Activated naive CD8-positive, alpha-beta T cell (primary cell): ENCODE measurements around the gene MED27.

Experiments
- H3K27ac Mint-ChIP-seq: one replicate; pipeline ENCODE4 v1.8.0; 2021; ENCODE audit warnings: mixed read lengths
- H3K27me3 Mint-ChIP-seq: one replicate; pipeline ENCODE4 v1.8.0; 2021; ENCODE audit warnings: mixed read lengths
- H3K36me3 Mint-ChIP-seq: one replicate; pipeline ENCODE4 v1.8.0; 2021; ENCODE audit warnings: mixed read lengths
- H3K4me1 Mint-ChIP-seq: one replicate; pipeline ENCODE4 v1.8.0; 2021; ENCODE audit warnings: low read depth, mixed read lengths
- H3K4me3 Mint-ChIP-seq: one replicate; pipeline ENCODE4 v1.8.0; 2021; ENCODE audit warnings: mild to moderate bottlenecking, mixed read lengths
- H3K9me3 Mint-ChIP-seq: one replicate; pipeline ENCODE4 v1.8.0; 2021; ENCODE audit warnings: low read depth, mixed read lengths

The MED27 gene

DNA sequence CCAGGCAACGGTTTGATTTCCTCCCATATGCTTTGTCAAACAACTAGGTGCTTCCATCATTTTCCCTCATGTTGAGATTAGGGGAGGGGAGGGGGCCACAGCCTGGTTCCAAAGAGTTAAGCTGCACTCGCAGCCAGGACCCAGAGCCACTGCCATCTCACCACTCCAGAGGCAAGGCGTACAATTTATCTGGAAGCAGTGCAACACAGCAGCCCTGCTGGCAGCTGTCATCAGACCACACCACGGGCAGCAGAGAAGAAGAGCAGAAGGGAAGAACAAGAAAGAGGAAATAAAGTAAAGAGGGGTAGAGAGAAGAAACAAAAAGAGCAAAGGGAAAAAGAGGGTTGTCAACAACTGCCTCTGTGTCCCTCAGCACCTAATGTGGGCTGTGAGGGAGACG is 38.9 kb downstream of the MED27 start:
- Mint-ChIP-seq H3K9me3 (no peaks in the 10 kb centered on the region), H3K27me3 (no peaks in the 10 kb centered on the region), H3K27ac (peak overlapping the region; percentile 6), H3K4me3 (no peak overlapping the region), H3K36me3 (peaks cover 3% of the 10 kb centered on the region), H3K4me1 (peaks cover 22% of the 10 kb centered on the region)

GRCh38 chr9:132040246-132040645 is 39.4 kb downstream of the MED27 start:
- H3K27ac Mint-ChIP-seq = no peak overlapping the region
- peaks cover 25% of the 10 kb centered on the region for H3K4me1 Mint-ChIP-seq
- H3K4me3 Mint-ChIP-seq = no peak overlapping the region
- no peaks in the 10 kb centered on the region for H3K27me3 Mint-ChIP-seq
- H3K9me3 Mint-ChIP-seq = no peaks in the 10 kb centered on the region
- H3K36me3 Mint-ChIP-seq = peaks cover 3% of the 10 kb centered on the region

- H3K27me3 Mint-ChIP-seq = no peaks in the 10 kb centered on the region
- H3K4me1 Mint-ChIP-seq = peaks cover 30% of the 10 kb centered on the region
- no peak overlapping the region for H3K4me3 Mint-ChIP-seq
- peaks cover 3% of the 10 kb centered on the region for H3K36me3 Mint-ChIP-seq
- no peak overlapping the region for H3K27ac Mint-ChIP-seq
- no peaks in the 10 kb centered on the region for H3K9me3 Mint-ChIP-seq
These were observed 40.4 kb downstream of the MED27 start for GRCh38 chr9:132039284-132039683.

GRCh38 chr9:132037458-132037857 is 42.2 kb downstream of the MED27 start:
- Mint-ChIP-seq H3K9me3 (no peaks in the 10 kb centered on the region), H3K27ac (no peak overlapping the region)

GRCh38 chr9:132036521-132036920 is 43.1 kb downstream of the MED27 start:
- Mint-ChIP-seq H3K4me3 (no peak overlapping the region), H3K4me1 (peaks cover 48% of the 10 kb centered on the region), H3K27ac (no peak overlapping the region)

More at GRCh38 chr9:132037458-132037857, 42.2 kb downstream of the MED27 start:
- no peaks in the 10 kb centered on the region for H3K27me3 Mint-ChIP-seq
- peaks cover 3% of the 10 kb centered on the region for H3K36me3 Mint-ChIP-seq
- H3K4me3 Mint-ChIP-seq = no peak overlapping the region
- H3K4me1 Mint-ChIP-seq = peaks cover 44% of the 10 kb centered on the region

DNA sequence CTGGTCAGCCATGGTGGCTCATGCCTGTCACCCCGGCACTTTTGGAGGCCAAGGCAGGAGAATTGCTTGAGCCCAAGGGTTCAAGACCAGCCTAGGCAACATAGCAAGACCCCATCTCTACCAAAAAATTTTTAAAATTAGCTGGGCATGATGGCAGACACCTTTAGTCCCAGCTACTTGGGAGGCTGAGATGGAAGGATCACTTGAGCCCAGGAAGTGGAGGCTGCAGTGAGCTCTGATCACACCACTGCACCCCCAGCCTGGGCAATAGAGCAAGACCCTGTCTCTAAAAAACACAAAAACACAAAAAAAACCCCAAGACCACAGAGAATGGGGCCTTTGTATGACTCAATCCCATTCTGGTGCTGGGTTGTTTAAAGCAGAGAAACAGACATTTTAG is 44.0 kb downstream of the MED27 start:
- no peaks in the 10 kb centered on the region for H3K36me3 Mint-ChIP-seq
- no peaks in the 10 kb centered on the region for H3K9me3 Mint-ChIP-seq
- no peaks in the 10 kb centered on the region for H3K27me3 Mint-ChIP-seq
- H3K4me1 Mint-ChIP-seq = peaks cover 54% of the 10 kb centered on the region
- H3K4me3 Mint-ChIP-seq = no peak overlapping the region
- no peak overlapping the region for H3K27ac Mint-ChIP-seq

More at GRCh38 chr9:132036521-132036920, 43.1 kb downstream of the MED27 start:
- Mint-ChIP-seq H3K36me3 (no peaks in the 10 kb centered on the region), H3K27me3 (no peaks in the 10 kb centered on the region), H3K9me3 (no peaks in the 10 kb centered on the region)

- no peaks in the 10 kb centered on the region for H3K27me3 Mint-ChIP-seq
- H3K4me1 Mint-ChIP-seq = peaks cover 61% of the 10 kb centered on the region
- H3K27ac Mint-ChIP-seq = no peak overlapping the region
- no peaks in the 10 kb centered on the region for H3K36me3 Mint-ChIP-seq
- no peaks in the 10 kb centered on the region for H3K9me3 Mint-ChIP-seq
- no peak overlapping the region for H3K4me3 Mint-ChIP-seq
These were observed 47.3 kb downstream of the MED27 start for GRCh38 chr9:132032238-132032950.

- H3K4me3 Mint-ChIP-seq = no peak overlapping the region
- no peaks in the 10 kb centered on the region for H3K36me3 Mint-ChIP-seq
- H3K4me1 Mint-ChIP-seq = peaks cover 61% of the 10 kb centered on the region
These were observed 48.0 kb downstream of the MED27 start for GRCh38 chr9:132031467-132032237.

DNA sequence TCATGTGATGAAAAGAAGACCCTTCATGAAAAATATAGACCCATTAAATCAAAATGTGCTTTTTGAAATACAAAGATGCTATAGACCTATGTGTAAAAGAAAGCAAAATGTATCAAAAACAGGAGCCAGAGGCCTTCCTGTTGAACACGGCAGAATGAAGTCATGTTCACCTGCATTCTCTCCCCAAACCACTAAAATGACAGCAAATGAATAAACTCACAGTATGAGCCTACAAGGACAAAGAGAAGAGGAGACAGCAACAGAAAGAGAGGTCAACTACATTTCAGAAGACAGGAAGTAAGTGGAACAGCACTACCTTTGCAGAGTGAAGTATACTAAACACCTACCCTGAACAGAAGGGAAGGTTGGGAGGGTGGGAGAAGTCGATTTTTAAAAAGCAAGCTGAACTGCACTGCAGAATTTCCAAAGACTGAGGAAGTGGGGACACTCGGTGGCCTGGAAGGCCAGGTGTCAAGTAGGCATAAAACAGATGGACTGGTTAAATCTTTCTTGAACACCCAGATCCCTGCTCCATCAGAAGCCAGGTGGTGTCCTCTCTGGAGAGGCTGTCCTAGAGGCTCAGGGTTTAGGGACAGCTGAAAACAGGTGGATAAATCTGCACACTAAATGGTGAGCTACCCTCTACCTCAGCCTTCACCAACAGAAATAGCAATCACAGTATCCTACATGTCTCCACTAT is 48.9 kb downstream of the MED27 start:
- no peaks in the 10 kb centered on the region for H3K9me3 Mint-ChIP-seq
- H3K36me3 Mint-ChIP-seq = no peaks in the 10 kb centered on the region
- peaks cover 54% of the 10 kb centered on the region for H3K4me1 Mint-ChIP-seq
- H3K27ac Mint-ChIP-seq = no peak overlapping the region
- H3K4me3 Mint-ChIP-seq = no peak overlapping the region
- no peaks in the 10 kb centered on the region for H3K27me3 Mint-ChIP-seq

More at GRCh38 chr9:132031467-132032237, 48.0 kb downstream of the MED27 start:
- Mint-ChIP-seq H3K27me3 (no peaks in the 10 kb centered on the region), H3K9me3 (no peaks in the 10 kb centered on the region), H3K27ac (no peak overlapping the region)

DNA sequence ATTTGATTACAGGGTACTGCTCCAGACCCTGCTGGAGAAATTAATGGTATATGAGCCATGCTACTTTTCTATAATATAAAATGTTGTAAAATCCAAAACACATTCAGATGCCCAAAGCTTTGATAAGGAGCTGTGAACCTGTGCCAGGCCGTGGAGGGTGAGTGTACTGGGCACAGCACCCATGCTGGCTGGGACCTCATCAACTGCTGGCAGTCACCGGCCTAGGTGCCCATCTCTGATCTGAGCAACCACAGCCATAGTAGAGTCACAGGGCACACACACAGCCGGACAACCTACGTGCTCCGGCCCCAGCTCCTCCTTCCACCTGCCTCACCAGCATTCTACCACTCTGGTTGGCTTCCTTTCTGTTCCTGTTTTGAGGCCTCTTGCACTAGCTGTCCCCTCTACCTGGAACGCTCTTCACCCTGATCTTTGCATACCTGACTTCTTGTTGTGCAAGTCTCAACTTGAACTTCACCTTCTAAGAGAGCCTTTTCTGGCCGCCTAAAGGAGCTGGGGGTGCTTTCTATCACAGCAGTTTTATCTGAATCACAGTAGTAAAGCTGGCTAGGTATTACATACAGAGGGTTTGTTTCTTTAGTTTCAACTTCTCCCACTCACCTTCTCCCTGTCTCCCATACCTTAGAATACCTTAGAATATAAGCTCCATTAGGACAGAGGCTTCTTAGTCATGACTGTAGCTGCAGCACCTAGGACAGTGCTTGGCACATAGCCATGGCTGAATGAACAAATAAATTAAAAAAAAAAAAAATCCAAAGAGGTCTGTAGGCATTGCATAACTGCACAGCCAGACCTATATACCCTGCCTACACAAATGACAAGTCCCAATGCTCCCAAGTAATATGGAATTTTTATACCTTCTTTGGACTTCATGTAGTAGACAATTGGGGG is 51.7 kb downstream of the MED27 start:
- Mint-ChIP-seq H3K4me1 (peaks cover 37% of the 10 kb centered on the region), H3K4me3 (no peak overlapping the region), H3K36me3 (peaks cover 5% of the 10 kb centered on the region), H3K9me3 (no peaks in the 10 kb centered on the region), H3K27ac (no peak overlapping the region), H3K27me3 (no peaks in the 10 kb centered on the region)

DNA sequence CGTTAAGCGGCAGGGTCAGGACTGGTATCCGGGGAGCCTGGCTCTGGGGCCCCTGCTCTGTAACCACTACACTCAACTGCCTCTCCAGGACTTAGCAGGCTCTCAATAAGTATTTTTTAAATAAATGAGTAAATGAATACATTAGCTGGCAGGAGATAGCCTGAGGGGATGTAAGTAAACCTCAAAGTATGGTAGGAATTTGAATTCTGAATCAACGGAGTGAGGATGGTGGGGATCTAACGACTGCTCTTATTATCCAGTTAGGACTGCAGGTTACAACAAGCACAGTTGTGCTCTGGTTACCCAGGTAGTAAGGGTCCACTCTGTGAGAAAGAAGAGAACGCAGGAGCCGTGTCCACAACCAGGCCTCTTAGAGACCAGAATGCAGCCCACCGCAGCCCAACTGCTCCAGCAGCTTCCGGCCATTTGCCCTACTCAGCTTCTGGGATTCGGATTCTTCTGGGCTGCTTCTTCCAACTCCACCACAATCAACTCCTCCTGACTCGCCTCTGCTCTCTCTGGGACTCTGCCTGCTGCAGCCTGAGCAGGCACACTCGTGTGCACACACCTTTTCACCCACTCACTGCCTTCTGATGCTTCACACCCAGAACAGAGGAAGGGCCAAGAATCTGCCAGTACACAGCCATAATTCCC is 52.6 kb downstream of the MED27 start:
- no peak overlapping the region for H3K27ac Mint-ChIP-seq
- peaks cover 29% of the 10 kb centered on the region for H3K4me1 Mint-ChIP-seq
- peaks cover 5% of the 10 kb centered on the region for H3K36me3 Mint-ChIP-seq
- H3K27me3 Mint-ChIP-seq = no peaks in the 10 kb centered on the region
- no peaks in the 10 kb centered on the region for H3K9me3 Mint-ChIP-seq
- H3K4me3 Mint-ChIP-seq = no peak overlapping the region

DNA sequence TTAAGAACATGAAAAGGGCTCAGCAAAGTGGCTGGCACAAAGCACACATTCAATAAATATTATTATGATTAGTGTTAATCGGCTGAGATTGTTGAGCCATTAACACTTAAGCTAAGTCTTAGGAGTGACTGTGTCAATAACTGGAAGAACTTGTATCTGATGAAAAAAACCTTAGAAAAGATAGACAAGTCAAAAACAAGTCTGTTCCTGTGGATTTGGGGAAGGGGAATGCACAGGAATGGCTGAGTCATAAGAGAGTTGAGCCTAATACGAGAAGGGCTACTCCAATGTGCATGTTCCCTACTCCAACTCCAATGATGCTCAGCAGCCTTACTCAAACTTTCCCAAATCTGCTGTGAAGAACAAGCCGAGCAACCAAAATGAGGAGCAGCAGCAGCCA is 53.9 kb downstream of the MED27 start:
- Mint-ChIP-seq H3K36me3 (peaks cover 5% of the 10 kb centered on the region), H3K4me1 (peaks cover 24% of the 10 kb centered on the region), H3K9me3 (no peaks in the 10 kb centered on the region), H3K27ac (no peak overlapping the region), H3K27me3 (no peaks in the 10 kb centered on the region), H3K4me3 (no peak overlapping the region)

DNA sequence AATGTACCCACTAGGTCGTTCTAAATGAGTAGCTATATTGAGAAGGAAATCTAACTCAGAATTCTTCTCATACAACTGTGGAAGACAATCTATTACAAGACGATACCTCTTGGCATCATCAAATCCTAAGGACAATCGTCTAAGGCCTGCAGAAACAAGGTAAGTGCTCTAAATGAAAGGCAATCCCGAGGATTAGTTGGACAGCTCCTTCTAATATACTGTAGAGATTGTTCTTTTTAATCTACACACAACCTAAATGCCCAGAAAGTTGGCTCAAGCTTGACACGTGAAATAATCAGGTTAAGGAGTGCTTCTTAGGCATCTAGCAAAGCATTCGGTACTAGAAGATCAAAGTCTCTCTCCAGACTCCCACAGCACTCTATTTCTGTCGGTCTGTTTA is 55.1 kb downstream of the MED27 start:
- Mint-ChIP-seq H3K9me3 (no peaks in the 10 kb centered on the region), H3K36me3 (peaks cover 5% of the 10 kb centered on the region), H3K27ac (no peak overlapping the region), H3K4me1 (peaks cover 18% of the 10 kb centered on the region), H3K4me3 (no peak overlapping the region), H3K27me3 (no peaks in the 10 kb centered on the region)
